Keratinocyte (primary cell): ENCODE measurements around the gene ROPN1. TPM values are rescaled to one million over a fixed set of nuclear protein-coding genes. Genes with fewer than 3 reads are reported as not detected.

ENCODE experiments used
- DNase-seq: peaks from one replicate; pipeline ENCODE4 v3.0.0-alpha.2; 2011; ENCODE audit warnings: low read depth, missing footprints, low spot score
- FAIRE-seq: peaks from 2 replicates; lab custom pipeline; 2011; peaks lifted over from hg19 to GRCh38; lab: Jason Lieb, UNC
- H2AFZ ChIP-seq: 2 replicates; pipeline ENCODE4 v1.6.0; 2012; ENCODE audit warnings: low read length, control low read depth, inconsistent platforms; ENCODE audit not compliant: control insufficient read depth
- H3K27ac ChIP-seq: 2 replicates; pipeline ENCODE4 v1.5.1; 2011; ENCODE audit warnings: low read length; ENCODE audit not compliant: control insufficient read depth, insufficient read depth
- H3K27me3 ChIP-seq: 3 replicates; pipeline ENCODE4 v1.6.0; 2011; ENCODE audit warnings: low read length; ENCODE audit not compliant: control insufficient read depth, insufficient read depth; ENCODE audit errors: extremely low read depth
- H3K36me3 ChIP-seq, 2 experiments: 2 replicates in 1 of 2; 3 replicates in 1 of 2; pipeline ENCODE4 v1.5.1; 2011; ENCODE audit warnings: low read length in 2 of 2, mild to moderate bottlenecking in 1 of 2; ENCODE audit not compliant: control insufficient read depth in 2 of 2, insufficient read depth in 2 of 2; ENCODE audit errors: extremely low read depth in 1 of 2
- H3K4me1 ChIP-seq: 3 replicates; pipeline ENCODE4 v1.5.1; 2011; ENCODE audit warnings: low read length; ENCODE audit not compliant: control insufficient read depth, insufficient read depth; ENCODE audit errors: extremely low read depth
- H3K4me2 ChIP-seq: 3 replicates; pipeline ENCODE4 v1.6.0; 2011; ENCODE audit warnings: low read depth, low read length; ENCODE audit not compliant: control insufficient read depth, insufficient read depth; ENCODE audit errors: extremely low read depth
- H3K4me3 ChIP-seq, 3 experiments: fragments of 200-600 bp in 1 of 3; sonication (generic) in 1 of 3; 2 replicates in 2 of 3; 3 replicates in 1 of 3; pipeline ENCODE4 v1.5.1; 2011 to 2016; ENCODE audit warnings: low read length in 3 of 3, mild to moderate bottlenecking in 3 of 3, control low read depth in 2 of 3, inconsistent platforms in 1 of 3, low read depth in 1 of 3, mixed read lengths in 1 of 3, mixed run types in 1 of 3, moderate library complexity in 1 of 3; ENCODE audit not compliant: control insufficient read depth in 2 of 3, insufficient read depth in 2 of 3; ENCODE audit errors: extremely low read depth in 1 of 3
- H3K79me2 ChIP-seq: 2 replicates; pipeline ENCODE4 v1.6.0; 2012; ENCODE audit warnings: low read length; ENCODE audit not compliant: control insufficient read depth, insufficient read depth
- H3K9ac ChIP-seq: 3 replicates; pipeline ENCODE4 v1.6.0; 2011; ENCODE audit warnings: low read length; ENCODE audit not compliant: control insufficient read depth, insufficient read depth; ENCODE audit errors: extremely low read depth
- H3K9me1 ChIP-seq: 3 replicates; pipeline ENCODE4 v1.6.0; 2011; ENCODE audit warnings: low read length; ENCODE audit not compliant: control insufficient read depth, insufficient read depth; ENCODE audit errors: extremely low read depth
- H3K9me3 ChIP-seq: 2 replicates; pipeline ENCODE4 v1.5.1; 2012; ENCODE audit warnings: low read depth, low read length; ENCODE audit not compliant: control insufficient read depth
- H4K20me1 ChIP-seq: 3 replicates; pipeline ENCODE4 v1.6.0; 2011; ENCODE audit warnings: low read length; ENCODE audit not compliant: control insufficient read depth, insufficient read depth; ENCODE audit errors: extremely low read depth
- CTCF ChIP-seq, 3 experiments: IDR thresholded peaks in 1 of 3; conservative IDR thresholded peaks in 1 of 3; optimal IDR thresholded peaks in 1 of 3; 2 replicates in 2 of 3; 3 replicates in 1 of 3; pipeline versions ENCODE3 to v1.5.1; 2011; ENCODE audit warnings: low read length in 3 of 3, mild to moderate bottlenecking in 3 of 3, moderate library complexity in 2 of 3, control low read depth in 1 of 3, inconsistent platforms in 1 of 3; ENCODE audit not compliant: insufficient read depth in 2 of 3; ENCODE audit errors: extremely low read depth in 1 of 3
- EZH2 ChIP-seq: IDR thresholded peaks from one replicate; pipeline ENCODE4 v1.6.1; 2012; ENCODE audit warnings: inconsistent platforms, mild to moderate bottlenecking, low read length, moderate library complexity
- dilution Hi-C: fragments of 300-500 bp; cut with MboI; formaldehyde crosslinking; loops from one replicate; pipeline ENCODE4 v1.7.0; 2020; ENCODE audit warnings: low sequenced_read_pairs; ENCODE audit not compliant: extremely low pct_ligation_motif_present
- polyA plus RNA-seq, 5 experiments: library from polyadenylated mRNA; depleted of rRNA in 3 of 5; stranded (reverse) in 3 of 5; stranded (forward) in 1 of 5; unstranded in 1 of 5; fragments of >200 nt; gene quantifications; 1 replicate in 1 of 5; 2 replicates in 3 of 5; 3 replicates in 1 of 5; pipeline versions ENCODE4 v1.2.1 to v1.2.3, GENCODE V29; 2011 to 2012; ENCODE audit warnings: missing spikeins in 2 of 5, low read depth in 1 of 5, low replicate concordance in 1 of 5

The ROPN1 gene
- polyA plus RNA-seq, 1 donor (not counting 4 experiments of a cell fraction or from before 2014, with no cell fraction given), result 0.62 TPM

- dilution Hi-C loops, result no loop called here
- Histone ChIP-seq H3K9ac (no peak overlapping the region), H3K9me3 (no peaks in the 10 kb centered on the region), H3K27ac (no peak overlapping the region), H3K4me2 (no peak overlapping the region), H3K36me3 (peaks cover 7 to 10% of the 10 kb centered on the region in 2 experiments), H2AFZ (no peak overlapping the region), H3K27me3 (no peaks in the 10 kb centered on the region), H3K79me2 (no peaks in the 10 kb centered on the region), H3K4me3 (no peak overlapping the region), H4K20me1 (no peaks in the 10 kb centered on the region), H3K4me1 (peaks cover 6% of the 10 kb centered on the region), H3K9me1 (no peaks in the 10 kb centered on the region)
- DNase-seq, result no peak
- no peak for TF ChIP-seq CTCF (optimal IDR thresholded peaks at IDR 0.05 in 1 of 3, IDR thresholded peaks at IDR 0.05 in 1 of 3, conservative IDR thresholded peaks at IDR 0.05 in 1 of 3; ENCODE audit: extremely low read depth in 1 of 3, insufficient read depth in 2 of 3, low read length in 3 of 3)
- TF ChIP-seq EZH2, result no peak
- no peak for FAIRE-seq
These were observed 40.1 kb downstream of the ROPN1 start for GRCh38 chr3:123951522-123952447.

- Histone ChIP-seq H3K9me3 (no peaks in the 10 kb centered on the region), H3K4me2 (no peak overlapping the region), H3K36me3 (peaks cover 7 to 11% of the 10 kb centered on the region in 2 experiments), H4K20me1 (no peaks in the 10 kb centered on the region), H3K9me1 (no peaks in the 10 kb centered on the region), H3K4me3 (no peak overlapping the region), H3K4me1 (peaks cover 6% of the 10 kb centered on the region), H3K27me3 (no peaks in the 10 kb centered on the region), H3K9ac (no peak overlapping the region), H2AFZ (no peak overlapping the region), H3K27ac (no peak overlapping the region), H3K79me2 (no peaks in the 10 kb centered on the region)
- dilution Hi-C loops, result no loop called here
- DNase-seq, result no peak
- no peak for FAIRE-seq
- no peak for TF ChIP-seq EZH2
- TF ChIP-seq CTCF (optimal IDR thresholded peaks at IDR 0.05 in 1 of 3, IDR thresholded peaks at IDR 0.05 in 1 of 3, conservative IDR thresholded peaks at IDR 0.05 in 1 of 3; ENCODE audit: extremely low read depth in 1 of 3, insufficient read depth in 2 of 3, low read length in 3 of 3), result no peak
These were observed 42.3 kb downstream of the ROPN1 start for GRCh38 chr3:123949641-123950040.
